ENCODE results near the gene ANKK1.

Gene ANKK1

GRCh38 chr11:113409526-113409925 lies 21.9 kb downstream of the ANKK1 start:
- ATAC-seq (ENCODE audit: low read depth), result no peak
- no peak for TF ChIP-seq CTCF (IDR thresholded peaks at IDR 0.05; ENCODE audit: poor library complexity, severe bottlenecking)

GRCh38 chr11:113410414-113411135 lies 23.0 kb downstream of the ANKK1 start:
- ATAC-seq (ENCODE audit: low read depth) (no peak), DNase-seq (ENCODE audit: low spot score) (no peak)
- Histone ChIP-seq H3K4me1 (ENCODE audit: insufficient read depth, poor library complexity, severe bottlenecking) (no peaks in the 10 kb centered on the region), H3K27me3 (ENCODE audit: insufficient read depth, poor library complexity, severe bottlenecking) (no peaks in the 10 kb centered on the region), H3K9me3 (ENCODE audit: severe bottlenecking) (no peaks in the 10 kb centered on the region), H3K4me3 (ENCODE audit: severe bottlenecking) (no peak overlapping the region), H3K36me3 (ENCODE audit: low read depth) (no peaks in the 10 kb centered on the region), H3K27ac (ENCODE audit: poor library complexity, severe bottlenecking) (no peak overlapping the region)
- TF ChIP-seq CTCF (IDR thresholded peaks at IDR 0.05; ENCODE audit: poor library complexity, severe bottlenecking), result no peak

More at GRCh38 chr11:113409526-113409925, 21.9 kb downstream of the ANKK1 start:
- Histone ChIP-seq H3K4me3 (ENCODE audit: severe bottlenecking) (no peak overlapping the region), H3K27me3 (ENCODE audit: insufficient read depth, poor library complexity, severe bottlenecking) (no peaks in the 10 kb centered on the region), H3K4me1 (ENCODE audit: insufficient read depth, poor library complexity, severe bottlenecking) (peaks cover 6% of the 10 kb centered on the region), H3K9me3 (ENCODE audit: severe bottlenecking) (no peaks in the 10 kb centered on the region), H3K36me3 (ENCODE audit: low read depth) (no peaks in the 10 kb centered on the region), H3K27ac (ENCODE audit: poor library complexity, severe bottlenecking) (no peak overlapping the region)
- no peak for DNase-seq (ENCODE audit: low spot score)

- H3K4me1 ChIP-seq (ENCODE audit: insufficient read depth, poor library complexity, severe bottlenecking), result no peaks in the 10 kb centered on the region
- no peak overlapping the region for H3K4me3 ChIP-seq (ENCODE audit: severe bottlenecking)
- no peaks in the 10 kb centered on the region for H3K9me3 ChIP-seq (ENCODE audit: severe bottlenecking)
- TF ChIP-seq CTCF (IDR thresholded peaks at IDR 0.05; ENCODE audit: poor library complexity, severe bottlenecking), result no peak
- no peaks in the 10 kb centered on the region for H3K36me3 ChIP-seq (ENCODE audit: low read depth)
- ATAC-seq (ENCODE audit: low read depth), result no peak
- H3K27me3 ChIP-seq (ENCODE audit: insufficient read depth, poor library complexity, severe bottlenecking), result no peaks in the 10 kb centered on the region
- DNase-seq (ENCODE audit: low spot score), result no peak
- H3K27ac ChIP-seq (ENCODE audit: poor library complexity, severe bottlenecking), result no peak overlapping the region
Observed at GRCh38 chr11:113411536-113411935, 24.0 kb downstream of the ANKK1 start.

- Histone ChIP-seq H3K9me3 (ENCODE audit: severe bottlenecking) (no peaks in the 10 kb centered on the region), H3K36me3 (ENCODE audit: low read depth) (no peaks in the 10 kb centered on the region), H3K27ac (ENCODE audit: poor library complexity, severe bottlenecking) (no peak overlapping the region), H3K27me3 (ENCODE audit: insufficient read depth, poor library complexity, severe bottlenecking) (no peaks in the 10 kb centered on the region), H3K4me1 (ENCODE audit: insufficient read depth, poor library complexity, severe bottlenecking) (no peaks in the 10 kb centered on the region), H3K4me3 (ENCODE audit: severe bottlenecking) (no peak overlapping the region)
- no peak for TF ChIP-seq CTCF (IDR thresholded peaks at IDR 0.05; ENCODE audit: poor library complexity, severe bottlenecking)
- ATAC-seq (ENCODE audit: low read depth) (no peak), DNase-seq (ENCODE audit: low spot score) (no peak)
Observed at GRCh38 chr11:113412675-113413074, 25.1 kb downstream of the ANKK1 start.

- no peak overlapping the region for H3K27ac ChIP-seq (ENCODE audit: poor library complexity, severe bottlenecking)
- no peaks in the 10 kb centered on the region for H3K4me1 ChIP-seq (ENCODE audit: insufficient read depth, poor library complexity, severe bottlenecking)
- no peaks in the 10 kb centered on the region for H3K36me3 ChIP-seq (ENCODE audit: low read depth)
- DNase-seq (ENCODE audit: low spot score) (no peak), ATAC-seq (ENCODE audit: low read depth) (no peak)
- TF ChIP-seq CTCF (IDR thresholded peaks at IDR 0.05; ENCODE audit: poor library complexity, severe bottlenecking), result no peak
- H3K9me3 ChIP-seq (ENCODE audit: severe bottlenecking), result no peaks in the 10 kb centered on the region
- H3K4me3 ChIP-seq (ENCODE audit: severe bottlenecking), result no peak overlapping the region
- H3K27me3 ChIP-seq (ENCODE audit: insufficient read depth, poor library complexity, severe bottlenecking), result no peaks in the 10 kb centered on the region
Observed at GRCh38 chr11:113415343-113415742, 27.8 kb downstream of the ANKK1 start.

Measured in RWPE2 (cell line).